Fibroblast of mammary gland (primary cell): ENCODE measurements around the gene SCAPER.
A peak's percentile ranks its signal among the peaks of the same experiment; 100 is the strongest.
"Not testable (repeated sequence)": the region's sequence is repeated elsewhere in the genome, so short reads cannot be mapped to it uniquely, and the experiment has no call there.

Source experiments
- DNase-seq: peaks from one replicate; pipeline ENCODE4 v3.0.0-alpha.2; 2010; ENCODE audit warnings: low read depth
- H3K4me3 ChIP-seq: 2 replicates; pipeline ENCODE4 v1.5.1; 2011; ENCODE audit warnings: low read depth, mild to moderate bottlenecking, low read length, moderate library complexity; ENCODE audit not compliant: control insufficient read depth
- TF ChIP-seq, protein P1 (sequence below): conservative IDR thresholded peaks from 2 replicates; pipeline ENCODE4 v1.5.1; 2011; ENCODE audit warnings: low read depth, low read length, inconsistent platforms; ENCODE audit not compliant: control insufficient read depth, insufficient read depth

SCAPER gene

GRCh38 chr15:76311100-76311953 lies 593.8 kb downstream of the SCAPER start, which contains the start of gene ETFA:
TSS of gene ETFA (minus strand) at chr15:76311469. CDS start at chr15:76311388, 81 bp downstream.
- peak; percentile 95 for DNase-seq
- TF ChIP-seq, protein P1, sequence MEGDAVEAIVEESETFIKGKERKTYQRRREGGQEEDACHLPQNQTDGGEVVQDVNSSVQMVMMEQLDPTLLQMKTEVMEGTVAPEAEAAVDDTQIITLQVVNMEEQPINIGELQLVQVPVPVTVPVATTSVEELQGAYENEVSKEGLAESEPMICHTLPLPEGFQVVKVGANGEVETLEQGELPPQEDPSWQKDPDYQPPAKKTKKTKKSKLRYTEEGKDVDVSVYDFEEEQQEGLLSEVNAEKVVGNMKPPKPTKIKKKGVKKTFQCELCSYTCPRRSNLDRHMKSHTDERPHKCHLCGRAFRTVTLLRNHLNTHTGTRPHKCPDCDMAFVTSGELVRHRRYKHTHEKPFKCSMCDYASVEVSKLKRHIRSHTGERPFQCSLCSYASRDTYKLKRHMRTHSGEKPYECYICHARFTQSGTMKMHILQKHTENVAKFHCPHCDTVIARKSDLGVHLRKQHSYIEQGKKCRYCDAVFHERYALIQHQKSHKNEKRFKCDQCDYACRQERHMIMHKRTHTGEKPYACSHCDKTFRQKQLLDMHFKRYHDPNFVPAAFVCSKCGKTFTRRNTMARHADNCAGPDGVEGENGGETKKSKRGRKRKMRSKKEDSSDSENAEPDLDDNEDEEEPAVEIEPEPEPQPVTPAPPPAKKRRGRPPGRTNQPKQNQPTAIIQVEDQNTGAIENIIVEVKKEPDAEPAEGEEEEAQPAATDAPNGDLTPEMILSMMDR: no peak
- H3K4me3 ChIP-seq: peak within 1 kb of the TSS; percentile 95

GRCh38 chr15:76310475-76311099 lies 594.6 kb downstream of the SCAPER start:
- peak; percentile 16 for DNase-seq
- TF ChIP-seq, protein P1: no peak
- H3K4me3 ChIP-seq: peak overlapping the region; percentile 95

DNA sequence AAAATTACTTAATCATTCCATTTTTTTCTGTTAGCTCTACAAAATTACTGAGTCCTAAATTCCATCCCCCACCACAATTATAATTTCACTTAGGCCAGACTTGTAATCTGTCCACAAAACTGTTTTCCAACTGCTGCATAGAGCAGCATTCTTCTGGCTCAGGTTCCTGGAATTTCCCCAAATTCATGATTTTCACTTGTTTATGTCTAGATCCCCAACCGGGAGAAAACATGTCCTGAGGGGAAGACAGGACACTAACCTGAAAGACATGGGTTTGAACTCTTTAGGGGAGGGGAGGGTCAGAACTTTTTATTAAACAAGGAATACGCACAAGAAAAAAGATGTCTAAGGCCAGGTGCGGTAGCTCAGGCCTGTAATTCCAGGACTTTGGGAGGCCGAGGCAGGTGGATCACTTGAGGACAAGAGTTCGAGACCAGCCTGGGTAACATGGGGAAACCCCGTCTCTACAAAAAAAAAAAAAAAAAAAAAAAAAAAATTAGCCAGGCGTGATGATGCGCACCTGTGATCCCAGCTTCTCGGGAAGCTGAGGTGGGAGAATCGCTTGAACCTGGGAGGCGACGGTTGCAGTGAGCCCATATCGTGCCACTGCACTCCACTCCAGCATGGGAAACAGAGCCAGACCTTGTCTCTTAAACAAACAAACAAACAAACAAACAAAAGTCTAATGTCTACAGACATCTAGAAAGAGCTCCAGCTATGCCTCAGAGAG lies 595.4 kb downstream of the SCAPER start:
- H3K4me3 ChIP-seq: peak overlapping the region; percentile 95
- peak; percentile 9 for DNase-seq
- TF ChIP-seq, protein P1: no peak

- DNase-seq: no peak
- TF ChIP-seq, protein P1: no peak
- no peak overlapping the region for H3K4me3 ChIP-seq
Measured at GRCh38 chr15:76303909-76304308, 601.2 kb downstream of the SCAPER start.

GRCh38 chr15:76299786-76300185 lies 605.4 kb downstream of the SCAPER start:
- no peak for DNase-seq
- H3K4me3 ChIP-seq: no peak overlapping the region
- TF ChIP-seq, protein P1: no peak

GRCh38 chr15:76298986-76299385 lies 606.2 kb downstream of the SCAPER start:
- TF ChIP-seq, protein P1: no peak
- DNase-seq: no peak
- no peak overlapping the region for H3K4me3 ChIP-seq

DNA sequence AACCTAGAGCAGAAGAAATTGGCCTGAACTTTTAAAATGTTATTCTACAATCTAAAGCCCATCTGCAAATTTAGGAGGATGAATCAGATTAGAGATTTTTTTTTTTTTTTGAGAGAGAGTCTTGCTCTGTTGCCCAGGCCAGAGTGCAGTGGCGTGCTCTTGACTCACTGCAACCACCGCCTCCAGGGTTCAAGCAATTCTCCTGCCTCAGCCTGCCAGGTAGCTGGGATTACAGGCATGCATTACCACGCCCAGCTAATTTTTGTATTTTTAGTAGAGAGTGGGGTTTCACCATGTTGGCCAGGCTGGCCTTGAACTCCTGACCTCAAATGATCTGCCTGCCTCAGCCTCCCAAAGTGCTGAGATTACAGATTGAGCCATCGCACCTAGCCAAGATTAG lies 607.2 kb downstream of the SCAPER start:
- not testable (repeated sequence) for DNase-seq, H3K4me3 ChIP-seq
